PC-9 (cell line): ENCODE results near the gene ATP11B. TPM values are rescaled to one million over a fixed set of nuclear protein-coding genes. Genes with fewer than 3 reads are reported as not detected.

Experiments used
- BruUV-seq: library from RNA; stranded (reverse); fragments of 400-500 nt; replicated peaks from 2 replicates; lab custom pipeline; 2021; lab: Mats Ljungman, UMichigan
- CTCF ChIA-PET: fragments of 300-600 bp; sonication (Branson Sonifier 250); formaldehyde crosslinking; loops from one replicate; lab custom pipeline; 2022; ENCODE audit warnings: antibody characterized with exemption; lab: Charles Lee
- POLR2A ChIA-PET: fragments of 300-600 bp; sonication (Branson Sonifier 250); formaldehyde crosslinking; loops from one replicate; lab custom pipeline; 2022; ENCODE audit warnings: antibody characterized with exemption; ENCODE audit not compliant: unreplicated experiment; lab: Charles Lee
- DNase-seq, 2 experiments: peaks; one replicate each; pipeline versions ENCODE4 v3.0.0 to v3.0.0-alpha.2; 2015 to 2022; ENCODE audit warnings: mixed read lengths in 1 of 2
- H2AFZ ChIP-seq: fragments of 200-600 bp; sonication (generic); 2 replicates; pipeline ENCODE4 v1.8.1; 2017; ENCODE audit warnings: antibody characterized with exemption
- H3F3A ChIP-seq: fragments of 200-600 bp; sonication (generic); 2 replicates; pipeline ENCODE4 v1.8.1; 2017; ENCODE audit warnings: antibody characterized with exemption, mild to moderate bottlenecking, low read depth; ENCODE audit not compliant: insufficient read depth
- H3K27ac ChIP-seq: fragments of 200-600 bp; sonication (generic); 2 replicates; pipeline ENCODE4 v1.6.1; 2016; ENCODE audit warnings: mixed run types
- H3K27me3 ChIP-seq: fragments of 200-600 bp; sonication (generic); 2 replicates; pipeline ENCODE4 v1.6.1; 2016; ENCODE audit warnings: low read depth, mixed run types; ENCODE audit not compliant: insufficient read depth
- H3K36me3 ChIP-seq: fragments of 200-600 bp; sonication (generic); 2 replicates; pipeline ENCODE4 v1.6.1; 2016; ENCODE audit warnings: low read depth, mixed run types
- H3K4me1 ChIP-seq: fragments of 200-600 bp; sonication (generic); replicated peaks from 2 replicates; pipeline ENCODE4 v1.6.1; 2016; ENCODE audit warnings: mixed run types; ENCODE audit not compliant: insufficient read depth
- H3K4me2 ChIP-seq: fragments of 200-600 bp; sonication (generic); 2 replicates; pipeline ENCODE4 v1.6.1; 2017; ENCODE audit warnings: mixed run types
- H3K4me3 ChIP-seq: fragments of 200-600 bp; sonication (generic); 2 replicates; pipeline ENCODE4 v1.6.1; 2016; ENCODE audit warnings: mixed run types
- H3K79me2 ChIP-seq: fragments of 200-600 bp; sonication (generic); 2 replicates; pipeline ENCODE4 v1.6.1; 2017; ENCODE audit warnings: low read depth, mixed run types
- H3K9me2 ChIP-seq: fragments of 200-600 bp; sonication (generic); 2 replicates; pipeline ENCODE4 v1.8.1; 2017; ENCODE audit warnings: mild to moderate bottlenecking; ENCODE audit not compliant: insufficient read depth
- H3K9me3 ChIP-seq: fragments of 200-600 bp; sonication (generic); 2 replicates; pipeline ENCODE4 v1.8.1; 2016; ENCODE audit warnings: low read depth; ENCODE audit not compliant: insufficient read depth
- H4K20me1 ChIP-seq: fragments of 200-600 bp; sonication (generic); 2 replicates; pipeline ENCODE4 v1.8.1; 2017; ENCODE audit not compliant: insufficient read depth
- EZH2 ChIP-seq: fragments of 200-600 bp; sonication (generic); IDR thresholded peaks from 2 replicates; pipeline ENCODE4 v1.8.0; 2017; ENCODE audit warnings: antibody characterized with exemption, low read depth
- intact Hi-C: fragments of 100-400 bp; cut with micrococcal nuclease; formaldehyde crosslinking; loops from one replicate; pipeline ENCODE4 v1.10.0; 2022; ENCODE audit not compliant: unreplicated experiment
- total RNA-seq: library from RNA; stranded (reverse); gene quantifications from 2 replicates; pipeline ENCODE4 v1.2.3, GENCODE V29; 2021
- TF ChIP-seq, protein P1 (sequence below): fragments of 200-600 bp; sonication (generic); conservative IDR thresholded peaks from 2 replicates; pipeline ENCODE4 v1.6.1; 2017; ENCODE audit warnings: mixed run types, antibody characterized with exemption, mild to moderate bottlenecking, moderate library complexity

The ATP11B gene
- total RNA-seq, 1 experiment from 2014 or later, result 66.5 TPM

DNA sequence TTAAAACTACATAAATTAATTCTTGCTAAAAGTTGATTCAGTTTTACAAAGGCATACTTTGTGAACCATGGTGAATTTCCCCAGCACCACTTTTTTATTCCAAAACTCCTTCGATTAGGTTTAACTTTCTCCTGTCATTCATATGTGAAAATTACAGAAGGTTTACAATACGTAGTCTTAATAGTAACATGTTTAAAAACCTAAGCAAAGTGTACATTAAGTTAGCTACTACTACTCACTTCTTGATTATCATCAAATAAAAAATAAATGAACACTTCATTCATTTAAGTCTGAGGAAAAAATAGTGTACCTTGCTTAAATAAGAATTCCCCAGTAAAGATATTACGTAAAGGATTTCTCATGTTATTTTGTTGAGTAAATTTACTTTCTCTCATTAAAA is 148.4 kb downstream of the ATP11B start:
- POLR2A ChIA-PET, result no interaction called here
- Histone ChIP-seq H3K9me2 (no peaks in the 10 kb centered on the region), H3K36me3 (peaks cover 24% of the 10 kb centered on the region; the same call in 1 of the 2 replicates), H3K79me2 (no peaks in the 10 kb centered on the region), H3F3A (no peaks in the 10 kb centered on the region), H3K4me1 (no peaks in the 10 kb centered on the region), H4K20me1 (no peaks in the 10 kb centered on the region), H3K4me3 (no peak overlapping the region), H3K27ac (no peak overlapping the region), H3K4me2 (no peak overlapping the region), H2AFZ (no peak overlapping the region), H3K9me3 (no peaks in the 10 kb centered on the region), H3K27me3 (no peaks in the 10 kb centered on the region)
- intact Hi-C loops, result no loop called here
- BruUV-seq, result no TSS peak
- no peak for DNase-seq
- CTCF ChIA-PET, result no interaction called here
- TF ChIP-seq, protein P1, sequence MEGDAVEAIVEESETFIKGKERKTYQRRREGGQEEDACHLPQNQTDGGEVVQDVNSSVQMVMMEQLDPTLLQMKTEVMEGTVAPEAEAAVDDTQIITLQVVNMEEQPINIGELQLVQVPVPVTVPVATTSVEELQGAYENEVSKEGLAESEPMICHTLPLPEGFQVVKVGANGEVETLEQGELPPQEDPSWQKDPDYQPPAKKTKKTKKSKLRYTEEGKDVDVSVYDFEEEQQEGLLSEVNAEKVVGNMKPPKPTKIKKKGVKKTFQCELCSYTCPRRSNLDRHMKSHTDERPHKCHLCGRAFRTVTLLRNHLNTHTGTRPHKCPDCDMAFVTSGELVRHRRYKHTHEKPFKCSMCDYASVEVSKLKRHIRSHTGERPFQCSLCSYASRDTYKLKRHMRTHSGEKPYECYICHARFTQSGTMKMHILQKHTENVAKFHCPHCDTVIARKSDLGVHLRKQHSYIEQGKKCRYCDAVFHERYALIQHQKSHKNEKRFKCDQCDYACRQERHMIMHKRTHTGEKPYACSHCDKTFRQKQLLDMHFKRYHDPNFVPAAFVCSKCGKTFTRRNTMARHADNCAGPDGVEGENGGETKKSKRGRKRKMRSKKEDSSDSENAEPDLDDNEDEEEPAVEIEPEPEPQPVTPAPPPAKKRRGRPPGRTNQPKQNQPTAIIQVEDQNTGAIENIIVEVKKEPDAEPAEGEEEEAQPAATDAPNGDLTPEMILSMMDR, result no peak
- no peak for TF ChIP-seq EZH2

DNA sequence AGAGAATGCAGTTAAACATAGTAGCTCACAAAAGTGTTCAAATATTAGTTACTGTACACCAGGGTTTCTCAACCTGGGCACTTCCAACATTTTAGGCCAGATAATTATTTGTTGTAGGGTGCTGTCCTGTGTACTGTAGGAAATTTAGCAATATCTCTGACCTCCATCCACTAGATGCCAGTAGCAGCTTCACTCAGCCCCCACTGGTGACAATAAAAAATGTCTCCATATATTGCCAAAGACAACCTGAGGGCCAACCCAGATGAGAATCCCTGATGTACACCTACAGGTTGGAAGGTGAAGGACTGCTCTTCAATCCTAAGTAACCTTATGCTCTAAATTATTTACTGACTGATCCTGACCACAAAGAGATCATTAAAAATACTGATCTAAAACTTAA is 154.6 kb downstream of the ATP11B start:
- no peak overlapping the region for H3K27ac ChIP-seq
- no peak overlapping the region for H2AFZ ChIP-seq
- H3K27me3 ChIP-seq, result no peaks in the 10 kb centered on the region
- peak in 1 of 2 experiments; percentile 51 for DNase-seq
- no peak for TF ChIP-seq EZH2
- TF ChIP-seq, protein P1, result peak; percentile 45; the same call in 1 of the 2 replicates
- H3K9me2 ChIP-seq, result no peaks in the 10 kb centered on the region
- H3K4me2 ChIP-seq, result no peak overlapping the region
- no peaks in the 10 kb centered on the region for H3K9me3 ChIP-seq
- no TSS peak for BruUV-seq
- POLR2A ChIA-PET, result no interaction called here
- no peaks in the 10 kb centered on the region for H3K79me2 ChIP-seq
- no peak overlapping the region for H3K4me3 ChIP-seq
- H3F3A ChIP-seq, result no peaks in the 10 kb centered on the region
- H4K20me1 ChIP-seq, result no peaks in the 10 kb centered on the region
- CTCF ChIA-PET, result no interaction called here
- intact Hi-C loops, result no loop called here
- no peaks in the 10 kb centered on the region for H3K4me1 ChIP-seq
- peaks cover 19% of the 10 kb centered on the region for H3K36me3 ChIP-seq

DNA sequence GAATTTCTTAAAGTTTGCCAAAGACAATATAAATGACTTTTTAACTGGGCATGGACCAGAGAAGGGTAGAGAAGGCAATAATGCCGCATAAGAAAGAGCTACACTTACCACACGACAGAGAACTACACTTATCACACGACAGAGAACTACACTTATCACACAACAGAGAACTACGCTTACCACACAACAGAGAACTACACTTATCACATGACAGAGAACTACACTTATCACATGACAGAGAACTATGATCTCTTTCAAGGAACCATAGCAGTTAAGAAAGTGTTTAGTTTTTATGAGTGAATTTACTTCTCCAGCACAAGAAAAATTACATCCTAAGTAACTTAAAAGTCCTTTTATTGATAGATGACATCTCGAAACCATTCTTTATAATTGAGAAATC is 155.0 kb downstream of the ATP11B start:
- intact Hi-C loops, result no loop called here
- no peaks in the 10 kb centered on the region for H3F3A ChIP-seq
- no TSS peak for BruUV-seq
- POLR2A ChIA-PET, result no interaction called here
- DNase-seq, result no peak
- H3K9me2 ChIP-seq, result no peaks in the 10 kb centered on the region
- no peaks in the 10 kb centered on the region for H3K79me2 ChIP-seq
- H2AFZ ChIP-seq, result no peak overlapping the region
- TF ChIP-seq EZH2, result no peak
- TF ChIP-seq, protein P1, result no peak
- peaks cover 24% of the 10 kb centered on the region for H3K36me3 ChIP-seq
- no peak overlapping the region for H3K4me3 ChIP-seq
- H3K4me2 ChIP-seq, result no peak overlapping the region
- H4K20me1 ChIP-seq, result no peaks in the 10 kb centered on the region
- CTCF ChIA-PET, result no interaction called here
- no peaks in the 10 kb centered on the region for H3K9me3 ChIP-seq
- H3K27ac ChIP-seq, result no peak overlapping the region
- H3K4me1 ChIP-seq, result no peaks in the 10 kb centered on the region
- no peaks in the 10 kb centered on the region for H3K27me3 ChIP-seq
